ENCODE results near the gene ZNF700. TPM values are rescaled to one million over a fixed set of nuclear protein-coding genes. Genes with fewer than 3 reads are reported as not detected.
"Not testable (repeated sequence)": the region's sequence is repeated elsewhere in the genome, so short reads cannot be mapped to it uniquely, and the experiment has no call there.

The ZNF700 gene
- total RNA-seq, 1 donor from 2014 or later: 9.1 TPM

- peak; percentile 97 for DNase-seq (ENCODE audit: low spot score)
Observed at GRCh38 chr19:11987405-11988281, 62.7 kb downstream of the ZNF700 start.

- no peak for DNase-seq (ENCODE audit: low spot score)
Observed at GRCh38 chr19:11989112-11989456, 64.2 kb downstream of the ZNF700 start.

- not testable (repeated sequence) for DNase-seq (ENCODE audit: low spot score)
Observed at GRCh38 chr19:11991921-11992320, 67.0 kb downstream of the ZNF700 start.

- DNase-seq (ENCODE audit: low spot score): no peak
Observed at GRCh38 chr19:11995174-11995573, 70.3 kb downstream of the ZNF700 start.

Other genes with a start within 250 kb of the ZNF700 start
- 6.8 TPM for gene ZNF823, start 186.2 kb upstream of the ZNF700 start, total RNA-seq
- gene ZNF441, start 158.1 kb upstream of the ZNF700 start, total RNA-seq: 5.7 TPM
- gene ZNF491, start 126.6 kb upstream of the ZNF700 start, total RNA-seq: 1.5 TPM
- gene ZNF440, start 110.8 kb upstream of the ZNF700 start, total RNA-seq: 12.2 TPM
- 2.3 TPM for gene ZNF439, start 76.4 kb upstream of the ZNF700 start, total RNA-seq
- gene ZNF69, start 37.3 kb upstream of the ZNF700 start, total RNA-seq: 6.4 TPM
- 0.87 TPM for gene ZNF763, start 39.9 kb downstream of the ZNF700 start, total RNA-seq
- gene ZNF433, start 110.6 kb downstream of the ZNF700 start, total RNA-seq: 3.5 TPM
- gene ZNF878, start 127.9 kb downstream of the ZNF700 start, total RNA-seq: not detected
- gene ZNF844, start 139.6 kb downstream of the ZNF700 start, total RNA-seq: 3.0 TPM
- 1.1 TPM for gene ZNF20, start 215.2 kb downstream of the ZNF700 start, total RNA-seq
- gene ZNF625, start 231.6 kb downstream of the ZNF700 start, total RNA-seq: 3.4 TPM
- gene ZNF136, start 238.0 kb downstream of the ZNF700 start, total RNA-seq: 6.5 TPM